ENCODE measurements around the gene KDM3A. TPM values are rescaled to one million over a fixed set of nuclear protein-coding genes. Genes with fewer than 3 reads are reported as not detected.
A peak's percentile ranks its signal among the peaks of the same experiment; 100 is the strongest.

Gene KDM3A
- total RNA-seq (2021; fragmentation: NEBNext Ultra II Directional; extraction: Animal tissue kit (Norgen Biotek cat#: 25700)) (25.3 and 29.2 TPM in 2 replicates), polyA plus RNA-seq (2011; rRNA removed) (8.3 and 15.8 TPM in 2 replicates), polyA minus RNA-seq (2011; rRNA and poly(A)+ RNA removed) (37.3 and 54.7 TPM in 2 replicates)
- 15.7 TPM for polyA plus RNA-seq (2011; cell fraction: cytosol; rRNA removed)
- 12.7 TPM for polyA plus RNA-seq (2011; cell fraction: nucleus; rRNA removed)
- 14.9 to 18.7 TPM (median 16.8 TPM) in 4 replicates for polyA plus RNA-seq (2012, experiment 1 of 2)
- 1.8 TPM for polyA plus RNA-seq (2012, experiment 2 of 2)
- polyA plus RNA-seq (2013, experiment 1 of 2) = 13.7 TPM
- 11.6 TPM for polyA plus RNA-seq (2013, experiment 2 of 2)
- 25.2 TPM for polyA minus RNA-seq (2011; cell fraction: cytosol; rRNA and poly(A)+ RNA removed)
- polyA minus RNA-seq (2011; cell fraction: nucleus; rRNA and poly(A)+ RNA removed) = 55.1 TPM
- long read RNA-seq, experiment 1, full-length matches to known transcripts = 2 of 26 reads
- long read RNA-seq, experiment 1, partial matches to known transcripts = 18 of 26 reads
- long read RNA-seq, experiment 1, other reads (novel, unspliced or antisense) = 6 of 26 reads
- long read RNA-seq, experiment 2, full-length matches to known transcripts = 1 of 7 reads
- long read RNA-seq, experiment 2, partial matches to known transcripts = 4 of 7 reads
- long read RNA-seq, experiment 2, other reads (novel, unspliced or antisense) = 2 of 7 reads

GRCh38 chr2:86440631-86441391 is at the start of gene KDM3A:
Gene KDM3A, plus strand, starts transcription at chr2:86441371. Its CDS starts 677 bp downstream, at chr2:86442048.
- H4K5ac ChIP-seq (ENCODE audit: insufficient read length, low read depth, low read length) = peak within 1 kb of the TSS; percentile 95
- WGBS, 2 experiments (ENCODE audit: extremely low coverage in 1 of 2, insufficient coverage in 1 of 2, insufficient read length in 1 of 2, insufficient replicate concordance in 2 of 2, low coverage in 1 of 2, low lambda C conversion rate in 2 of 2, missing lambda C conversion rate in 1 of 2) = 1% methylated on average over 47 of the region's 51 CpGs; no CpG with 5 or more reads in 1 of the 2 experiments
- H3K4me2 ChIP-seq (ENCODE audit: insufficient read depth in 1 of 2, low read depth in 2 of 2, low read length in 2 of 2) = peak within 1 kb of the TSS; percentile 96 to 100
- peaks cover 0 to 15% (median 2%) of the 10 kb centered on the region in 4 experiments; a peak in 2 of 8 replicates for H3K36me3 ChIP-seq (ENCODE audit: control insufficient read depth in 2 of 4, insufficient read depth in 4 of 4, low read length in 3 of 4)
- H2BK5ac ChIP-seq (ENCODE audit: low read depth, low read length) = peak within 1 kb of the TSS; percentile 71
- H3K23me2 ChIP-seq (ENCODE audit: low read depth, low read length) = peaks cover 7% of the 10 kb centered on the region; the same call in 1 of the 2 replicates
- H2BK12ac ChIP-seq (ENCODE audit: low read depth, low read length) = peak within 1 kb of the TSS; percentile 7; the same call in 1 of the 2 replicates
- H3K56ac ChIP-seq (replicated peaks; ENCODE audit: insufficient read length, low read depth, low read length) = peak within 1 kb of the TSS; percentile 84
- peak within 1 kb of the TSS; percentile 99 for H2BK120ac ChIP-seq (replicated peaks; ENCODE audit: low read depth, low read length)
- DNase-seq (ENCODE audit: low read depth in 1 of 2, low spot score in 2 of 2) (peak; percentile 98 to 99), FAIRE-seq (peak; percentile 71)
- peak within 1 kb of the TSS; percentile 91; the same call in 1 of the 2 replicates for H3K18ac ChIP-seq (ENCODE audit: extremely low read depth, low read length)
- peak within 1 kb of the TSS in 3 of 4 experiments; percentile 60 to 81 (median 76); a peak in 6 of 7 replicates for H3K9ac ChIP-seq (replicated peaks in 1 of 4; ENCODE audit: extremely low read depth in 1 of 4, low read depth in 3 of 4, low read length in 3 of 4)
- peak within 1 kb of the TSS; percentile 51; the same call in 1 of the 2 replicates for H4K8ac ChIP-seq (ENCODE audit: extremely low read depth, insufficient read depth, low read length)
- H2BK20ac ChIP-seq (ENCODE audit: low read length) = peak within 1 kb of the TSS; percentile 24; the same call in 1 of the 2 replicates
- peak within 1 kb of the TSS; percentile 67 to 90 (median 76) for H3K4me3 ChIP-seq (ENCODE audit: extremely low read depth in 1 of 4, insufficient read depth in 2 of 4, low read depth in 3 of 4, low read length in 4 of 4)
- H4K91ac ChIP-seq (replicated peaks; ENCODE audit: insufficient read length, low read length) = peak within 1 kb of the TSS; percentile 98
- no peak within 1 kb of the TSS for H3K14ac ChIP-seq (ENCODE audit: insufficient read length)
- ChIA-PET CTCF (ENCODE audit: partially characterized antibody) (interaction anchor here (0.5 to 1.4 kb wide), 3 partner anchors 168 to 335 kb away, joined by 3 to 6 read pairs (median 4); partner anchors contain the start of gene POLR1A), POLR2A (ENCODE audit: partially characterized antibody) (interaction anchor here (0.5 to 2.4 kb wide), 13 partner anchors 9 to 614 kb away, joined by 3 to 8 read pairs (median 3); partner anchors contain the start of gene MRPL35)
- H3K27me3 ChIP-seq (replicated peaks in 1 of 4; ENCODE audit: control insufficient read depth in 3 of 4, extremely low read depth in 1 of 4, insufficient read depth in 3 of 4, low read length in 3 of 4) = no peaks in the 10 kb centered on the region; a peak in 2 of 7 replicates
- peaks cover 7% of the 10 kb centered on the region for H3K79me1 ChIP-seq (ENCODE audit: low read depth, low read length)
- peak within 1 kb of the TSS; percentile 76 for H2AFZ ChIP-seq (ENCODE audit: low read length)
- H3K4ac ChIP-seq (replicated peaks; ENCODE audit: insufficient read length, low read depth, low read length) = no peak within 1 kb of the TSS
- H3K4me1 ChIP-seq (replicated peaks in 1 of 4; ENCODE audit: control insufficient read depth in 3 of 4, insufficient read depth in 4 of 4, low read length in 3 of 4) = peaks cover 0 to 5% (median 0%) of the 10 kb centered on the region in 4 experiments; a peak in 1 of 7 replicates
- peaks cover 3 to 32% of the 10 kb centered on the region in 2 experiments; a peak in 3 of 4 replicates for H3K79me2 ChIP-seq (ENCODE audit: control insufficient read depth in 1 of 2, insufficient read depth in 2 of 2, low read length in 2 of 2)
- peaks cover 4 to 5% of the 10 kb centered on the region in 2 experiments for H4K20me1 ChIP-seq (replicated peaks in 1 of 2; ENCODE audit: control insufficient read depth in 1 of 2, insufficient read depth in 2 of 2, low read length in 2 of 2)
- H3K27ac ChIP-seq (ENCODE audit: low read depth, low read length) = peak within 1 kb of the TSS; percentile 94
- H3K23ac ChIP-seq (ENCODE audit: insufficient read length) = no peak within 1 kb of the TSS
- peaks cover 7 to 21% of the 10 kb centered on the region in 2 experiments for H3K9me3 ChIP-seq (ENCODE audit: insufficient read depth in 2 of 2, low read depth in 1 of 2, low read length in 1 of 2)
- H2AK5ac ChIP-seq (ENCODE audit: low read depth, low read length) = no peak within 1 kb of the TSS
- H2BK15ac ChIP-seq (ENCODE audit: low read length) = no peak within 1 kb of the TSS
- peak; percentile 98 for TF ChIP-seq YY1 (IDR thresholded peaks at IDR 0.05; ENCODE audit: low read depth, low read length)
- TF ChIP-seq HDAC2 (IDR thresholded peaks at IDR 0.05; ENCODE audit: borderline replicate concordance in 1 of 2, low read depth in 2 of 2, low read length in 2 of 2) = peak in 1 of 2 experiments; percentile 98; a peak in 2 of 4 replicates
- no peak for TF ChIP-seq RAD21 (IDR thresholded peaks at IDR 0.05 in 1 of 2, conservative IDR thresholded peaks at IDR 0.05 in 1 of 2; ENCODE audit: low read depth in 2 of 2, low read length in 2 of 2)
- peak; percentile 30; the same call in 1 of the 2 replicates for TF ChIP-seq BACH1 (IDR thresholded peaks at IDR 0.05; ENCODE audit: low read length)
- no peak for TF ChIP-seq EGR1 (IDR thresholded peaks at IDR 0.05; ENCODE audit: borderline replicate concordance, low read depth, low read length)
- TF ChIP-seq NANOG (IDR thresholded peaks at IDR 0.05; ENCODE audit: insufficient read depth, low read depth, low read length, poor library complexity, severe bottlenecking) = no peak
